ENCODE results near the gene TNRC6C.

The TNRC6C gene

GRCh38 chr17:78006338-78006737 lies 47.8 kb downstream of the TNRC6C start:
- no peak for TF ChIP-seq GATA2 (IDR thresholded peaks at IDR 0.05; ENCODE audit: low read depth, low read length)
- no peak for TF ChIP-seq GATA3 (IDR thresholded peaks at IDR 0.05; ENCODE audit: low read depth, low read length)

- TF ChIP-seq GATA2 (IDR thresholded peaks at IDR 0.05; ENCODE audit: low read depth, low read length) (no peak), GATA3 (IDR thresholded peaks at IDR 0.05; ENCODE audit: low read depth, low read length) (no peak)
Observed at GRCh38 chr17:78007647-78008046, 49.1 kb downstream of the TNRC6C start.

GRCh38 chr17:78010759-78011158 lies 52.3 kb downstream of the TNRC6C start:
- no peak for TF ChIP-seq GATA3 (IDR thresholded peaks at IDR 0.05; ENCODE audit: low read depth, low read length)
- TF ChIP-seq GATA2 (IDR thresholded peaks at IDR 0.05; ENCODE audit: low read depth, low read length), result no peak

GRCh38 chr17:78012428-78012827 lies 53.9 kb downstream of the TNRC6C start:
- TF ChIP-seq GATA3 (IDR thresholded peaks at IDR 0.05; ENCODE audit: low read depth, low read length) (no peak), GATA2 (IDR thresholded peaks at IDR 0.05; ENCODE audit: low read depth, low read length) (no peak)

GRCh38 chr17:78013683-78014467 lies 55.4 kb downstream of the TNRC6C start:
- TF ChIP-seq GATA2 (IDR thresholded peaks at IDR 0.05; ENCODE audit: low read depth, low read length) (no peak), GATA3 (IDR thresholded peaks at IDR 0.05; ENCODE audit: low read depth, low read length) (no peak)

- TF ChIP-seq GATA3 (IDR thresholded peaks at IDR 0.05; ENCODE audit: low read depth, low read length) (no peak), GATA2 (IDR thresholded peaks at IDR 0.05; ENCODE audit: low read depth, low read length) (no peak)
Observed at GRCh38 chr17:78014646-78015045, 56.1 kb downstream of the TNRC6C start.

GRCh38 chr17:78016852-78017251 lies 58.3 kb downstream of the TNRC6C start:
- no peak for TF ChIP-seq GATA3 (IDR thresholded peaks at IDR 0.05; ENCODE audit: low read depth, low read length)
- no peak for TF ChIP-seq GATA2 (IDR thresholded peaks at IDR 0.05; ENCODE audit: low read depth, low read length)

- TF ChIP-seq GATA3 (IDR thresholded peaks at IDR 0.05; ENCODE audit: low read depth, low read length) (no peak), GATA2 (IDR thresholded peaks at IDR 0.05; ENCODE audit: low read depth, low read length) (no peak)
Observed at GRCh38 chr17:78019367-78019975, 61.0 kb downstream of the TNRC6C start.

GRCh38 chr17:78019976-78020716 lies 61.6 kb downstream of the TNRC6C start:
- TF ChIP-seq GATA3 (IDR thresholded peaks at IDR 0.05; ENCODE audit: low read depth, low read length) (no peak), GATA2 (IDR thresholded peaks at IDR 0.05; ENCODE audit: low read depth, low read length) (no peak)

- no peak for TF ChIP-seq GATA3 (IDR thresholded peaks at IDR 0.05; ENCODE audit: low read depth, low read length)
- no peak for TF ChIP-seq GATA2 (IDR thresholded peaks at IDR 0.05; ENCODE audit: low read depth, low read length)
Observed at GRCh38 chr17:78020717-78021108, 62.2 kb downstream of the TNRC6C start.

- TF ChIP-seq GATA3 (IDR thresholded peaks at IDR 0.05; ENCODE audit: low read depth, low read length) (no peak), GATA2 (IDR thresholded peaks at IDR 0.05; ENCODE audit: low read depth, low read length) (no peak)
Observed at GRCh38 chr17:78022425-78022824, 63.9 kb downstream of the TNRC6C start.

GRCh38 chr17:78023042-78023441 lies 64.5 kb downstream of the TNRC6C start:
- TF ChIP-seq GATA2 (IDR thresholded peaks at IDR 0.05; ENCODE audit: low read depth, low read length) (no peak), GATA3 (IDR thresholded peaks at IDR 0.05; ENCODE audit: low read depth, low read length) (no peak)

GRCh38 chr17:78026381-78026780 lies 67.9 kb downstream of the TNRC6C start:
- no peak for TF ChIP-seq GATA2 (IDR thresholded peaks at IDR 0.05; ENCODE audit: low read depth, low read length)
- TF ChIP-seq GATA3 (IDR thresholded peaks at IDR 0.05; ENCODE audit: low read depth, low read length), result no peak

- no peak for TF ChIP-seq GATA3 (IDR thresholded peaks at IDR 0.05; ENCODE audit: low read depth, low read length)
- no peak for TF ChIP-seq GATA2 (IDR thresholded peaks at IDR 0.05; ENCODE audit: low read depth, low read length)
Observed at GRCh38 chr17:78027121-78027520, 68.6 kb downstream of the TNRC6C start.

All from SH-SY5Y (cell line).